Measurements from ENCODE around the gene GTF2A1.

GTF2A1 gene

DNA sequence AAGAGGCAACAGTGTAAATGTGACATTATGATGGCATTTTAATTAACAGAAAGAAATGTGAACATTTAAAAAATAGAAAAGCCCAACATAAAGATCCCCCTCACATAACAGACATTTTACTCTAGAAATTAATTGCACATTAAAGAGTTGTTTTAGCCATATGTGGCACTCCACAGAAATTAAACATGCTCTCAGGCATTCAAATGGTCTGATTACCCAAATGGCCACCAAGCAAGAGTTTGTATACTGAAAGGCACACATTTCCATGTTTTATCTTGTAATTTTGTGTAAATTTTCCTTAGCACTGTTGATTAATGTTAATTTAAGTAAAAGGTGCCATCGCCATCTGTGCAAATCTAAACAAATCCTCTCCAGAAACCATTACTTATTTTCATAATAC lies 43.5 kb downstream of the GTF2A1 start:
- ATAC-seq (no peak), DNase-seq (no peak)

DNA sequence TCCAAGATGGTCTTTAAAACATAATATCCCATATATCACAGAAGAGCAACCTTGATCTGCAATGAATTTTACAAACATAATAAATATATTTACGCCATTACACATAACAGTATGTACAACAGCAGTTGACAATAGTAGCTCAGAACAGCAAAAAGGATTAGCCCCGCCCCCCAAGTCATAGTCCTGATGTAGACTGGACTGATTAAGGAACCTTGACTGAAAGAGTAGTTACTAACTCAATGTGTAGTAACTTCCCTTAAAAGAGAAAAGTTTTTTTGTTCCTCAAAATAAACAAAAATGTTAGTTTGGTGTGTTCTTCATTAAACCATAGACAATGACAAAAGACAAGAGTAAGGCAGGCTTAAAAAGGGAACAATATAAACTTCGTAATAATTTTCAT lies 44.5 kb downstream of the GTF2A1 start:
- ATAC-seq: no peak

DNA sequence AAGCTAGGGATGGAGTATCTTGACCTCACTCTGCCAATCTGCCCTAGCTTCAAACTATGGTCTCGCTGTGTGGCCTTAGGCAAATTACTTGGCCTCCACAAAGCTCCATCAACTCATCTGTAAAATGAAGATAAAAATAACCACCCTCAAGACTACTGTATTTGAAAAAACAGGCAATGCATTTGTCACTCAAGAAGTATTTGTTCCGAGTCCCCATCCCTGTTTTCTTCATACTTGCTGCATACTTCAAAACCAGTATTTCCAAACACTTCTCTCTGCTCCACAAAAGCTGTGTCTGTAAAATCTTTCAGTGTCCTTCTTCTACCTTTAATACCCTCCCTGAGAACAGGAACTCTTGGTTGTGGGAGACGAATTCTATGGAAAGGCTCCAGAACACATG lies 47.9 kb downstream of the GTF2A1 start:
- DNase-seq (no peak), ATAC-seq (no peak)

More for the DNA sequence above, 44.5 kb downstream of the GTF2A1 start:
- no peak for DNase-seq

DNA sequence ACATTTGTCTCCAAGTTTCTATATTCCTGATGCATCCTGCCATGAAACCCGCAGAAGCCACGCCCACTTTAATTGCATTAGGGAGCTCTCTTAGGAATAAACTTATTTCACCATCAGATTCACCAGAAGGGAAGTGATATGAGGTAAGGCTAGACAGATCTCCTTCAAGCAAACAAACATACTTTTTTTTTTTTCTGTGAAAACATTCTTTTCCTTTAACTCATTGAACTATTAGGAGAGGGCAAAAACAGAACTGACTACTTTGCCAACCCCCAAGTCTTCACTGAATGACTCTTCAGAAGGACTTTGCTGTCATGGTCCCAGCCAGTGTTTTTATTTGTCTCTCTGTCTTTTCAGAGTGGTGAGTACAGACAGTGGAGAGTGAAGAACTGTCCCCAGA lies 48.4 kb downstream of the GTF2A1 start:
- ATAC-seq (no peak), DNase-seq (no peak)

DNA sequence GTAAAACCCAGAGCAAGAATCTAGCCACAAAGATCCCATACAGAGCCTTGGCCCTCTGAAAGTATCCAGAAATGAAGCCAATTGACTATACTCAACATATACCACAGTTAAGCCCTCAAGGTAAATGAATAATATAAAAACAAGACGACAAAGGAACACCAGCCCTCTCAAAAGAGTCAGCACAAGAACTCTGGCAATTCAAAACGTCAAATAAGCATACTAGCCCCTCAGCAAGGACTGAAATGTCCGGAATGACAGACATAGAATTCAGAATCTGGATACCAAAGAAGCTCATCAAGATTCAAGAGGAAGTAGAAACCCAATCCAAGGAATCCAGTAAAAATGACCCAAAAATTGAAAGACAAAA lies 49.9 kb downstream of the GTF2A1 start:
- ATAC-seq: no peak

DNA sequence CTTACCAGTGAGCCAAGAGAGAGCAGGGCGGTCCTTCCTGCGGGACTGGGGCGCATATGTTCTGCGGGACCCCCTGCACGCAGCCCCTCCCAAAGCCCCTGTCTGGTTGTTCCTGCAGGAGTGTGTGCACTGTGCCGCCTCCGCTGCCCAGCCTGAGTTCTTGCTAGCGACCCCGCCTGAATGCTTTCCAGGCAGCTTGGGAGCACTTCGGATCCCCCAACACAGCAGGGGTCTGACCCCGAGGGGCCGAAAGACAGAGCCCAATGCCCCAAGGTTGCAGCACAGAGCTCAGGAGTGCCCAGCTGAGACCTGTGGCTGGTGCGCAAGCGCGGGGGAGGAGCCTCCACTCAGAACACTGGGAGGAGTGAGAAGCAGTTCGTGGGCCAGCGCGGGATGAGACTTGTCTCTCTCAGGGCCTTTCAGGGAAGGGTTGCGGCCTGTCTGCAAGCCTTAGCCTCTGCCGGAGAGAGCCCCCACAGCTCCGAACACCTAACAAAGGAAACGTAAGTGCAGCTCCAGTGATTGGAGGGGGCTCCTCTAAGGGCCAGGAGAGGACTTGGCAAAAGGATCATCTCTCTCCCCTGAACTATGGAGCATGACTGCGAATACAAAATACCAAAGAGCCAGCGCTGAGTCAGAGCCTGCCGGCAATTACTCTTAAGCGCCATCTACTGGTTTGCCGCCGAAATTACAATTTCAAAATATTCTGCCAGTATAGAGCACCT lies 50.5 kb downstream of the GTF2A1 start:
- ATAC-seq: peak; percentile 99
- peak; percentile 88 for DNase-seq

More for the DNA sequence above, 49.9 kb downstream of the GTF2A1 start:
- no peak for DNase-seq

DNA sequence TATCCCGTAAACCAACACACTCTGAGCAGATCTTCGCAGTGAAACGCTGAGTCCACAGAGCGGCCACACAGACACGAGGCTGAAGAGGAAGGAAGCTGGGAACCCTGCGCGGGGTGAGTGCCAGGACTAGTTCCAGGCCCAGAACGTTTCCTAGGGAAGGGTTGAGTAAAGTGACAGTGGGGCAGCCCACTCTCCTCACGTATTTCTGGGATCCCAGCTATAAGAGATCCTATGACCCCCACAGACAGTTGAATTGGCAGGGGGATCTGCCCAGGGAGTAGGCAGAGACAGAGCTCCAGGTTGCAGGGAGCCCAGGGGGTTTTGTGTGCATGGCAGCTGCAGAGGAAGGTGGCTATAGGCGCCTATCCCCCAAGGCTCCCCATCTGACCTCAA lies 51.1 kb downstream of the GTF2A1 start:
- ATAC-seq: peak; percentile 26
- DNase-seq: no peak

DNA sequence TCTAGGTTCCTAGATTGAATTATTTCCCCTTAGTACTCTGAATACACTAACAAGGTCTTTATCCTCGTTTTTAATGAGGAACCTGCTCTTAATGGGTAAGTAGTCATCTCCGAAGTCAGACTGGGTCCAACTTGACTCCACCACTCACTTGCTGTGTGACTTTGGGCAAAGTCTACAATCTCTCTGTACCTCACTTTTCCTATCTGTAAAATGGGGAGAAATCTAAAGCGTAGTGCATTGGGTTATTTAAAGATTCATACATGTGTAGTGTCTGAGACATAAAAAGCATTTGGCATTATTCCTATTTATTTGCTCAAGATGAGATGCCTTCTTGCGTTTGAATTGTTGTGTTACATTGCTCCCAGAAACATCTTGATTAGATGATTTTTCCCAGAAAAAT lies 51.5 kb downstream of the GTF2A1 start:
- no peak for DNase-seq
- ATAC-seq: no peak

DNA sequence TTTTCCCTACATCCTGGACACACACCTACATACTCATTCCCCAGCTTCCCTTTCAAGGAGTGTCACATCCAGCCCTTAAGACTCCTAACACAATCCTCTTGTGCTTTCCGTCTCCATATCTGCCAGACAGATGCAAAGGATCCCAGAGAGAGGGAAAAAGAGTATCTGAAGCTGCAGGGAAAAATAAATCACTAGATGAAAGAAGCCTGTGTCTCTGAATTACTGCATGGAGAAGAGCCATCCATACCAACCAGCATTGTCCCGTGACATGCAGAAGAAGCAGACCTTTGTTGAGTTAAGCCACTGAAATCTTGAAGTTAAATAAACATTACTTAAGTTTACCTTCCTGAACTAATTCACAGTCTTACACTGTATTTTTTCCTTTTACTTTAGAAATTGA lies 54.6 kb downstream of the GTF2A1 start:
- DNase-seq: no peak
- no peak for ATAC-seq

DNA sequence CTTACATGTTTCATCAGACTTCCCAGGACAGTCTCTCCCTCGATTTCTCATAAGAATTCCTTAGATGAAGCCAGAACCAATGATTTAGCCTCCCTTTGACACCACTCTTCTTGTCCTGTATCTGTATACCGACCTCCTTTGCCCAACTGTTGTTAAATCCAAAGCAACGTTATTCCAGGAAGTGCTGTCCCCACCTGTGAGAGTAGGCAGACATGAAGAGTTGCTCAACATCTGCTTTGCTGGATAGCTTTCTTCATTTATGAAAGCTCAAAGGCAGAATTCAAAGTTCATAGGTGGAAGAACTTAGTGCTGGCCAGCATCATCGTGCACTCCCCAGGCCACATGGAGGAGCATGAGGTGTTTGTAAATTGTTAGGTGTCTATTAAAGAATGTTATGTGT lies 55.6 kb downstream of the GTF2A1 start:
- no peak for DNase-seq
- no peak for ATAC-seq

DNA sequence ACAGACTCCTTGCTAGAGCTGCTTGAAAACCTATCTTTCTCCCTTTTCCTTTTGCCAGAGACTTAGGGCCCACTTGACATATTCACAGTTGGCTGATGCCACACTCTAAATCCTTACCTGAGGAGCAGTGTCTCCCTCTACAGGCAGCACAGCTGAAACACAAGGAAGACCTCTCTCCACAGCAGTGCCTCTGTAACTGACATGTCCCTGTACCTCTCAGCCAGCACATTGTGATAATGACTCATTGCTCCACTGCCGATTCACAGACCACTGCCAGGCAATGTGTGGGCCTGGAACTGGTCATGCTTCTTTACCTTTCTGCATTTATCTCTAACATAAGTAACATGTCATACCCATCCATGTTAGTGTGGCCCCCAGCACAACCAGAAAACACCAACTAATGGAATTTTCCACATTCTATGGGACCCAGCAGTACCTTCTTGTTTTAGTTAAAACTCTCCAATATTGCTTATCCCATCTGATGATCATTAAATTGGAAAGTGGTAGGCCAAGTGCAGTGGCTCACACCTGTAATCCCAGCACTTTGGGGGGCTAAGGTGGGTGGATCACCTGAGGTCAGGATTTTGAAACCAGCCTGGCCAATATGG lies 56.5 kb downstream of the GTF2A1 start:
- peak; percentile 67 for DNase-seq
- peak; percentile 99 for ATAC-seq

DNA sequence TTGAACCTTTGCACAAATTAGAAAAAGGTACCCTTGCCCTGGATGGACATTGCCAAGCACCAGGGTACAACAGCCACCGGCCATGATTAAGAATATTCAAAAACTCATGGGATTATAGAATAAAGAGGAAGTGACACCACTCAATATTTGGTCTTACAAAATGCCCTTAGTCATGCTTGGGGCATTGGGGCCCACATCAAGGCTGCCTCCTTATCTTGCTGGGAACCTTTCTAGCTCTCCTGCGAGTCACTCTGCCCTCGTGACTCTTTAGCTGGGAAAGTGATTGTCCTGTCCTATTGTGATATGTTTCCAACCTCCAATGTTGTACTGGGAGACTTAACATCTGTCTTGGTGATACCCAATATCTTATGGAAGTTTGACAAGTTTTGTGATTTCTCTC lies 57.8 kb downstream of the GTF2A1 start:
- ATAC-seq (no peak), DNase-seq (no peak)

DNA sequence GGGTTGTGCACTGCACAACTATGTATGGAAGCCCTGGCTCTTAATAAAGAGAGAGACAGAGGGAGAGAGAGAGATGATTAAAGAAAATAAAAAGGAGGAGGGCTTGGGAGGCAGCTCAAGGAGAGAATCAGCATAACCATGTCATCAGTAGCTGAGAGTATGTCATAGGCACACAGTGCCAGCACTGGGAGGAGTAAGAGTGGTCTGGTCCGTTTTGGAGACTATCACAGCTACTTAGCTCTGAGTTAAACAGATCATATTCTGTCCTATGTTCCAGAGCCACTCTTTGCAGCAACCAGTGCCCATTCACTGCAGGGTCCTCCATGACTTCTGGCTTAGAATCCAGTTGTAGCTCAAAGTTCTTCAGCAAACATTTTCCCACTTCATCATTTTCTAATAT lies 59.0 kb downstream of the GTF2A1 start:
- ATAC-seq (no peak), DNase-seq (no peak)

DNA sequence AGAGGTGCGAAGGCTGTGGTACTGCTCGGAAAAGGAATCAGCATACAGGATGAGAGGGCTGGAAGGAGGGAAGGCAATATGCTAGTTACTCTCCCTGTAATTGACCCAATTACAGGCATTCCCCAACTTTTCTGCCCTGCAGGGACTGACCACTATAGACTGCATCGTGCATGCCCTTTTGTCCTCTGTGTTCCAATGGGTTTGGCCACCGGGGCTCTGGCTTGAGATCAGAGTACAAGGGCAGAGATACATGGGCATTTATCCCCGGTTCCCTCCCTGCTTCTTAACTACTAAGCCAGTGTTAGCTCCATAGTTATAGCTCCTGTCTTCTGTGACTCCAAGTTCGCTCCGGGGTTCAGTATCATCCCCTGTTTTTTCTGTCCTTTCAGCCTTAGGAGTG lies 59.7 kb downstream of the GTF2A1 start:
- ATAC-seq (no peak), DNase-seq (no peak)

DNA sequence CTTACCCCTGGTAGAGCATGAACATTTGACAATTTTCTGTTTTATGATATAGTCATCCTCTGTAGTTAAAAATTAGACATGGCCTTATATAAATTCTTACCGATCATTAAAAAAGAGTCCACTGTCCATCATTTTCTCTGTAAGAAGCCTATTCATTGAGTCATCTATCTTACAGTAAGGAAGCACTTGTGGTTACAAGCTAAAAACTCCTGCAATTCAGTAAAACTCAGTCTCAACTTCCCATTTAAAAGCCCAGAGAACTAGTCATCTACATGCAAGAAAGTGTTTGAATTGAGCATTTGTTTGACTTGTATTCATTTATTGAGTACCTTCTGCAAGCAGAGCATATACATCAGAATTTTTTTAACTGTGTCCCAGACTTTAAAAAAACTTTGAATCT lies 63.3 kb downstream of the GTF2A1 start:
- no peak for DNase-seq
- ATAC-seq: no peak

DNA sequence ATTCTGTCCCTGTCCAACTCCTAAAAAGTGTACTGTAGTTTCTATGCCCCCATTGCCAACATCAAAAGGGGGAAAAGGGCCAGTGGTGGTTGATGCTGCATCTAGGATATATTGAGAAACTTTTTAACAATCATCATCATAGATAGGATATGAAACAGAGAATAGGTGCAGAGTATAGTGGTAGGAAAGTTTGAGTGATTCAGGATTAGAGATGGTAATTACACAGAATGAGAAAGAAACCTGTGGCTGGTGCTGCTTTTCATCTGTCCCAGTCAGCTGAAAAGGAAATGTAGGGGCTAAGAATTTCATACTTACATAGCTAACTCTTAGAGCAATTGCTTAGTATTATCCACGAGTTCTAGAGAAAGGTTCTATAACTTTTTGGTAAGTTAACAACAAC lies 67.6 kb downstream of the GTF2A1 start:
- ATAC-seq (peak; percentile 95), DNase-seq (no peak)

DNA sequence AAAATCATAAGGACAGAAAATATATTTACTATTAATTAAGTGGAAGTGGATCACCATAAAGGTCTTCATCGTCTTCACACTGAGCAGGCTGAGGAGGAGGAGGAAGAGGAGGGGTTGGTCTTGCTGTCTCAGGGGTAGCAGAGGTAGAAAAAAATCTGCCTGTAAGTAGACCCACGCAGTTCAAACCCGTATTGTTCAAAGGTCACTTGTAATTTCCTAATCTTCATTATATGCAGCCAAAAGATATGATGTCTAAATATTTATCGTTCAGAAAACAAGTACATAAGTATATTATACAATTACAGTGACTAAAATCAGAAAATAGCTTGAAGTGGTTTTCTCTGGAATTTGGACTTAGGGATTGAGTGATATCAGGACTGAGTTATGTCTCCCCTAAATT lies 72.1 kb downstream of the GTF2A1 start:
- ATAC-seq: no peak
- DNase-seq: no peak

DNA sequence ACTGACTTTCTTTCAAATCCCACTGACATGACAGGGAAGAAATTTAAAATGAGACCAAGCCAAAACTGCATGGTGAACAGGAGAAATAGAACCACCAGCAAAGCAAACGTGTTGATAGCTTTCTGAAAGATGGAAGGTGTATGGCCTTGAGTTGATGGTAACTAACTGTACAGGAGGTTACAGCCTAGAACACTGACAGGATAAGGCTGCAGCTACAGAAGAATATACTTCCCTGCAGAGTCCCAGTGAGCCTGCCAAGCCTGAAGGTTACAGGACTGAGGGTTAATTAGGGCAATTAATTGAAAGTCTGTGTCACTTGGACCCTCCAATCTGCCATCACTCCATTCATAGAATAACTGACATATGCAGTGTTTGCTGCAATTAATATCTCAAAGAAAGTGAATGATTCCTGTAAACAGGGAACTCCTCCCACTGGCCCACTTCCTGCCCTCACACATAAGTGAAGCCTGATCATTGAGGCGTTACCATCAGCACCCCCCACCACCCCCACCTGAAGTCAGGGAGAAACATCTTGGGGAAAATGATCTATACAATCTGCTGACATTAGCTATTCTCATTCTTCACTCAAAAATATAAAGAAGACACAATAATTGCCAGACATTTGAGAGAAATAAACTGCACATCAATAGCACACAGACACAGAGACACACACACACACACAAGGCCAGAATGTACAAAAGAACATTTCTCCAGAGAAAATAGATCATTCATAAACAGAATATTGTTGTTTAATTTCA lies 73.4 kb downstream of the GTF2A1 start:
- ATAC-seq: no peak

DNA sequence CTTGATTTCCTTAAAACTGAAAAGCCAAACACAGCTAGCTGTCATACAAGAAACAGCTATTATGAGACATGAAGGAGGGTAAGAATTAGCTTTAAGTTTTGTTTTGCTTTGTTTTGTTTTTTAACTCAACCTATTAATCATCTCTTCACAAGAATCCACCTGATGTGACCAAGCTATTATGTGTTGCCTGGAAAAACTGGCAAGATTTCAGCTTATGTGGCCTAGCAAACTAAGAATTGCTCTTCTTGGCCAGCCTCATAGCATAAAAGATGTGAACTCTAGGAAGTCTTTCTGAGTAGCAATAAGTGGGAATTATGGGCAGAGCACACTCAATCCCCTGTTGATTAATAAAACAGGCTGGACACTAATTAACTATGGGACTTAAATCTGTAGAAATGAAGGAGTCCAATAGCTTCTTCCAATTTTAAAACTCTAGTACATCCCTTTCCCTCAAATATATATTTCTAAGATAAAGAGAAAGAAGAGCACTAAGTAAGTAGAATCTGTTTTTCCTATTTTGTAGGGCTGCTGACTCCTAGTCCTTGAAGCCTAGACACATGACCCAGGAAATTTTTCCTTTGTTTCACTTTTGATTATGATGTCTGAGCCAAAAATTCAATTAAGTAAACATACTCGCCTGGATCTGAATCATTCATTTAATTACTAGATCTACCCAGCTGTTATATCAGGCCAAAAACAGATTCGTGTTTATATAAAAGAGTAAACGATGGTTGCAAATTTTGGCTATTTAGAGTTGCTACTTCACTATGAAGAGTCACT lies 75.7 kb downstream of the GTF2A1 start:
- no peak for DNase-seq
- ATAC-seq: no peak

More for the DNA sequence above, 73.4 kb downstream of the GTF2A1 start:
- DNase-seq: no peak

DNA sequence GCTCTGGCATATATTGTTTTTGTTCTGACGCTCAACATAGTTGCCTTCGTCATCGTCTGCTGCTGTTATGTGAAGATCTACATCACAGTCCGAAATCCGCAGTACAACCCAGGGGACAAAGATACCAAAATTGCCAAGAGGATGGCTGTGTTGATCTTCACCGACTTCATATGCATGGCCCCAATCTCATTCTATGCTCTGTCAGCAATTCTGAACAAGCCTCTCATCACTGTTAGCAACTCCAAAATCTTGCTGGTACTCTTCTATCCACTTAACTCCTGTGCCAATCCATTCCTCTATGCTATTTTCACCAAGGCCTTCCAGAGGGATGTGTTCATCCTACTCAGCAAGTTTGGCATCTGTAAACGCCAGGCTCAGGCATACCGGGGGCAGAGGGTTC lies 77.0 kb downstream of the GTF2A1 start:
- ATAC-seq (no peak), DNase-seq (no peak)

DNA sequence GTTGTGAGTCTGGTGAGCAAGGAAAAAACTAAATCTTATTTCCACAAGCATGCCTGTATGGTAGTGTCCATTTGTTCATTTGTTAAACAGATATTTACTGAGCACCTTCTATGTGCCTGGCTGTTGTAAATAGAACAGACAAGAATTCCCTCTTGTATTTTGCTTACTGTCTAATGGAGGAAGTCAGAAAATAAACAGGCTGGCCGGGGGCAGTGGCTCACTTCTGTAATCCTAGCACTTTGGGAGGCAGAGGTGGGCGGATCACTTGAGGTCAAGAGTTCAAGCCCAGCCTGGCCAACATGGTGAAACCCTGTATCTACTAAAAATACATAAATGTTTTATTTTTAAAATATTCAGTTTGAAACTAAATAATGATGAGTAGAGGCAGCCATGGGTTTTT lies 79.3 kb downstream of the GTF2A1 start:
- DNase-seq (no peak), ATAC-seq (no peak)

DNA sequence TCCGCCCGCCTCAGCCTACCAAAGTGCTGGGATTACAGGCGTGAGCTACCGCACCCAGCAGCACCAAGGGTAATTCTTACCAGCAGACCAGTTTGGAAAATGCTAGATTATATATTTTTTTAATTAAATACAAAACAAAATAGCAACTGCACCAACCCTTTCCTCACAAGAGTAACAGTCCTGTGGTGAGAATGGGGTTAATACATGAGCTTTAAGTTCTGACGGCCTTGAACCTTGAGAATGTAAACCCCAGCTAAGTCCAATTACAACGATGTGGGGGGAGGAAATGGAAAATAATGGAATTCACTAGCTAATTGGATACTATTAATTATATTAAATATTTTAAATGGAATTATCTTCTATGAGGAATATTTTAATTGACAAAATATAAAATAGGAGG lies 82.3 kb downstream of the GTF2A1 start:
- ATAC-seq (no peak), DNase-seq (no peak)

DNA sequence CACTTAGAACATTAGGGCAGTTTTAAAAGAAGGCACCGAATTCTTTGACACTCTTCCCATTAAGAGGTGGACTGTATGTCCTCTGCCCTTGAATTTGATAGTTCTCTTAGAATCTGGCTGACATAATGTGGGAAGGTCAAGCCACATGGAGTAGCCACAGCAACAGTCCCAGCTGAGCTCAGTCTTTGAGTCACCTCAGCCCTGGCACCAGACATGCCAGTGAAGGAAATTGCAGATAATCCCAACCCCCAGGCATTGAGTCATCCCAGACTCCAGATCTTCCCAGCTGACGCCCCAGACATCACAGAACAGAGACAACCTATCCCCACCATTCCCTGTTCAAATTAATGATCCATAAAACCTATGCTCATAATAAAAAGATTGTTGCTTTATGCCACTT lies 83.4 kb downstream of the GTF2A1 start:
- DNase-seq (no peak), ATAC-seq (no peak)

Data from stimulated activated naive CD8-positive, alpha-beta T cell treated with anti-CD3 and anti-CD28 coated beads, Interleukin-15, Interleukin-2, amounts not matched to agents 100 U/mL and 50 U/mL, for 24 hours (primary cell).